GDM1 (cell line): ENCODE data around the gene GRHL1.

Experiments
- DNase-seq: peaks from one replicate; lab custom pipeline; 2025; lab: John Stamatoyannopoulos, UW

Gene GRHL1

DNA sequence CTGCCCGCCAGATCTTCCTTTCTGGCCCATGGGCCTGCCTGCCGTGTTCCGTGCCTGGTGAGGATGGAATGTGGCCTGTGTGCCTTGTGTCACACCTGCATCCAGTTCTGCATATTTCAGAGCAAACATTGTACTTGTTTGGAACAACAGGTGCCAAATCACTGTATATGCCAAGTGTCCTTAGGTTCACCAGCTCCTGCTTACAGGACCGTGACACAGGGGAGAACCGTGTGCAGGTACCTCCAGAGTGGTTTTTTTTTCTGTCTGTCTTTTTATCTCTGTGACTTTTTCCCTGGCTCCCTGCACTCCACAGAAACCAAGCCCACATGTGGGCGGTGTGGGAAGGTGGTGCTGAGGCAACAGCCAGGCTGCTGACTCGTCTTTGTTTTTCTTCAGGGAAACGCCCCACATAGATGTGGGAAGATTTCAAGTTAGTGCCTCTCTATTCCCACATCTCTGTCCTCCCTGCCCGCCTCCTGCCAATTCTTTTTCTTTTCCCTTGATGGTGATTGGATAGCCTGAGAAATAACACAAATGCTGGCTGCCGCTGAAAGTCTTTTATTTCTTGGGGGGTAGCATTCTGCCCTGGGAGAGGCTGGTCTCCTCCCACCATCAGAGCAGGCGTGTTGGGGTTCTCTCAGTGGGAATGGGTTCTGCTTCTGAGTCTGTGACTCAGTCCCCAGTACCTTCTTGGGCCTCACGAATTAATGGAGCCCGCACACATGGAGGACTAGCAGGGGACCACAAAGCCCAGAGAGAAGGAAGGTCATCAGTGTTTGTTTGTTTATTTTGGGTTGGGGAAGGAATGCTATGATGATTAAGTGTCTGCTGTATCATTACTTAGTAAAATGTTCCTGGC lies 21.4 kb downstream of the GRHL1 start:
- no peak for DNase-seq

DNA sequence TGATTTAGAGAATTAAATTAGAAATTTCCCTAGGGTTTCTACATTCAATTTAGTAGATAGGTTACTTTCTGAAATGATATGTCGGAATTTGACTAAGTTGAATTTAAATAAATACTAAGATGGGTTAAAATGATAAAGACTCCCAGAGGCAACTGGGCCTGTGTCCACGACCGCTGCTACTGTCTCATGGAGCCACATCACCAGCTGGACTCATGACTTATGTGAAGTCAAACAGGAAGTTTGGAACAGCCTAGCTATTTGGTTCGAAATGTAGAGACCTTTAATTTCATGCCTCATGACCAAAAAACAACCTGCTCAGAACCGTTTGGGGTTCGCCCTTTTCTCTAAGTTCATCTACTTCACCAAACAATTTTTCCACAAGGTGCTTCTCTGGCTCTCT lies 22.2 kb downstream of the GRHL1 start:
- DNase-seq = no peak

DNA sequence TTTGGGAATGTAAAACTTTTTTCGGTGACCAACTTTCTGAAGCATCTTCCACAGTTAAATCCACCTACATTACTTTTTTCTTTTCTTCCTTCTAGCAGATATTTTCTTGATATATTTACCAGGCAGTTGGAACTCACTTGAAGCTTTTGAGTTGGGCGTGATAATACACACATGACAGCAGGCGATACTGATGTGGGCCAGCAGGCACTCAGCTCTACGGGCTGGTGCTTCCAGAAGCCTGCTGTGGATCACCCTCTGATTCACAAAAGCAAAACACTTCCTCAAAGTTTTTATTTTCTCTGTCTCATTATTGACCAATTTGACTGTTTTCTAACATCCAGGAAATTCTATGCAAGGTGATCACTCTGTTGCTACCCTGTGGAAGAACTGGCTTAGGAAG lies 22.9 kb downstream of the GRHL1 start:
- DNase-seq = no peak

DNA sequence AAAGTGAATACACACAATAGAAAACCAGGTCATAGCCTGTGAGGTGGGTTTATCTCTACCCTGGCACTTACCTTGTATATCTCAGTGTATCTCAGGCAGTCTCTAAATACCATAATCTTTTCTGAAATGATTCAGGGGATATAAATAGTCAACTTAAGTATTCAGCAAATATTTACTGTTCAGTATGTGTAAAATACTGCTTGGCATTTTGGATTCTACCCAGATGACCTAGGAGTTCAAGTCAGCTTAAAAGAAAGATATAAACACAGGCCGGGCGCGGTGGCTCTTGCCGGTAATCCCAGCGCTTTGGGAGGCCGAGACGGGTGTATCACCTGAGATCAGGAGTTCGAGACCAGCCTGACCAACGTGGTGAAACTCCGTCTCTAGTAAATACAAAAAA lies 23.8 kb downstream of the GRHL1 start:
- no peak for DNase-seq

DNA sequence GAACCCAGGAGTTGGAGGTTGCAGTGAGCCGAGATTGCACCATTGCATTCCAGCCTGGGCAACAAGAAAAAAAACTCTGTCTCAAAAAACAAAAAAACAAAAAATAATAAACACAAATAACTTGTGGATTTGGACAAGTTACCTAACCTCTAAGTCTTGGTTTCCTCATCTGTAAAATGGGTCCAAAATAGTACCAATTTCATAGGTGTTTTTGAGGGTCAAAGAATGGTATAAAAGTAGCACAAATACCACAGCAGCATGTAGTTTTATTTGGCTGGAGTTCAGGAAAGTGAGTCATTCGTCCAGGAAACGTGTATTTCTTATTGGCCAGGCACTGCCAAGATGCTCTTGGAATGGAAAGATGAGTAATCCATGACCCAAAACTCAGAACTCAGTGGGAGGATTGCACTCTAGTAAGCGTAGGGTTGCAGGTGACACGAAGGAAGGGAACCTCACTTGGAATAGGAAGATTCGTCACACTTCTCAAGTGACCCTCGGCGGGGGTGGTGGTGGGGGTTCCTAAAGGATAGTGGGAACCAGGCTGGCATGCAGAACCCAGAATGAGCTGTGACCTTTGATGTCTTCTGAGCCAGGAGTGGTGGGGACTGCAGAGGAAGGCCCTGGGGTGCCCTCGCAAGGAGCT lies 24.4 kb downstream of the GRHL1 start:
- no peak for DNase-seq

DNA sequence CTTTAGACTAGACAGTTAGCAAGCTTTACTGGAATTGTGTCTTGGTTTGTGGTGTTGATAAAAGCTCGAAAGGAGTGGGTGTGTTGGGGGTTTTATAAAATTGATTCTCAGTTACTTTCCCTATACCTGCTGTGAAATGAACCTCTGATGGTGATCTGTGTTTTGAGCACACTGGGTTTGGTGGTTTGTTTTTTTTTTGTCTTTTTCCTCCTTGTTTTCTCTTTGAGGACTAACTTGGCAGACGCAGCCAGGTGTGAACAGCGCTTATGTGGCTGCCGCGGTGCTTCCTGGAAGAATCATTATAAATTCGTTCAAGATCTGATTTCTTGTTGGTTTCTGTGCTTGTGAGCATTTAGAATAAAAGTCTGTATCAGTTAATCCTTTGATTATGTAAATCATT lies 28.5 kb downstream of the GRHL1 start:
- no peak for DNase-seq

DNA sequence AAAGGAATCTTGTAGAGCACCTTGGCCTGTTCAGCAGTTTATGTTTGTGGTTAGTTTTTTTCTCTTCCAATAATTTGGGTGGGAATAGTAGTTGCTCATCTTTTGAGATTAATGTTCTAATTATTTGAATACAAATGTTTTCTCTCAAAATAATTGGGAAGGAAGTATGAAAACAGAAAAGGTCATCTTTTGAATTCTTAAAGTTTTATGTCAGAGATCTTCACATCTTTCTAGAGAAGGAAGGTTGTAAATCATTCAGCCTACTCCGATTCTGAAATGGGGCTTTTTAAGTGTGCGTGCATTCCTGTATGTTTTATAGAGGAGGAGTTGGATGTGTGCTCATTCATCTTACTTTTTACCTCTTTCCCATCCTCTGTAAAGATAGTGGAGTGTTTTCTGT lies 29.0 kb downstream of the GRHL1 start:
- no peak for DNase-seq

DNA sequence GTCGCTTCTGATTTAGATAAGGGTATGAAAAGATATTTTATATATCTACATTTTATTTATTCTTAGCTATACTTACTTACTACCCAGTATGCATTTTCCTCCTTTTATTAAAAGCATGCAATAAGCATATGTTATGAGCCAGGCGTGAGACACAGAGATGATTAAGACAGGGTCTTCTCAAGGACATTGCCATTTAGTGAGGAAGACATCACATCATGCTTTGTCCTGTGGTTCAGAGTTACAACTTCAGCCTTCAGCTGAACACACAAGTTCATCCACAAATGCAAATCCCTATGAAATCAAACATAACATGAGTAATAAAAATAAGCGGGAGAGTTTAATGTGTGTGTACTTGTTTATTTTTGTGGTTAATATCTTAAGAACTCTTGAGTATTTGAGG lies 30.2 kb downstream of the GRHL1 start:
- no peak for DNase-seq

DNA sequence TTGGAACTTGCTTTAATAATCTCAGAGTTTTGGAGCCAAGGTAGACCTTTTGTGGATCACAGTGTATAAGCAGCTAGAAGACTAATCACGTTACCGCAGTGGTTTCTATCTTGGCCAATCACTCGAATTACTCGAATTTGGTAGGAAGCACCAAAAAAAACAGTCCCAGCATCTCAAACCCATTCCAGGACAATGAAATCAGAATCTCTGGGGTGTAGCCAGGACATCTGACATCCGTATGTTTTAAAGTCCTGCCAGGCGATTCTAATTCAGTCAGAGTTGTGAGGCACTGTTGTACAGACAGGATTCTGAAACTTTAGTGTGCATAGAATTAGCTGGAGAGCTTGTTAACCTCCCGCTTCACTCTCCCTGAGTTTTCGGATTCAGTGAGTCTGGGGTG lies 30.8 kb downstream of the GRHL1 start:
- no peak for DNase-seq

DNA sequence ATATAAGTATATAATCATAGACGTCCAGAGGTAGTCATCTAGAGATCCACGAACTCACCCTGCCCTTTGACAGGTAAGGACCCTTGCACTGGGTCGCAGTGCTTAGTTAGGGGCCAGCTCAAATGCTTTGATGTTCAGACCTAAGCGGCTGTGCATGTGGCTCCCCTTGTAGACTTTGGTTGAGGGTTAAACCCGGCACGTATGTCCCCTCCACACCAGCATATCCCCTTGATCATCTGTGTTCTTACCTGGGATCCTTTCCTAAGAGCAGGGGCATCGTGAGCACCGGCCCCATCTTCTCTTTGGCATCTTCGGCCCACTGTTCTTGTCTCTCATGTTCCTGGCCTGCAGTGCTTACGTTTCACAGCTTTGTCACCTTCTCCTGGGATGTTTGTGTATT lies 31.4 kb downstream of the GRHL1 start:
- no peak for DNase-seq

DNA sequence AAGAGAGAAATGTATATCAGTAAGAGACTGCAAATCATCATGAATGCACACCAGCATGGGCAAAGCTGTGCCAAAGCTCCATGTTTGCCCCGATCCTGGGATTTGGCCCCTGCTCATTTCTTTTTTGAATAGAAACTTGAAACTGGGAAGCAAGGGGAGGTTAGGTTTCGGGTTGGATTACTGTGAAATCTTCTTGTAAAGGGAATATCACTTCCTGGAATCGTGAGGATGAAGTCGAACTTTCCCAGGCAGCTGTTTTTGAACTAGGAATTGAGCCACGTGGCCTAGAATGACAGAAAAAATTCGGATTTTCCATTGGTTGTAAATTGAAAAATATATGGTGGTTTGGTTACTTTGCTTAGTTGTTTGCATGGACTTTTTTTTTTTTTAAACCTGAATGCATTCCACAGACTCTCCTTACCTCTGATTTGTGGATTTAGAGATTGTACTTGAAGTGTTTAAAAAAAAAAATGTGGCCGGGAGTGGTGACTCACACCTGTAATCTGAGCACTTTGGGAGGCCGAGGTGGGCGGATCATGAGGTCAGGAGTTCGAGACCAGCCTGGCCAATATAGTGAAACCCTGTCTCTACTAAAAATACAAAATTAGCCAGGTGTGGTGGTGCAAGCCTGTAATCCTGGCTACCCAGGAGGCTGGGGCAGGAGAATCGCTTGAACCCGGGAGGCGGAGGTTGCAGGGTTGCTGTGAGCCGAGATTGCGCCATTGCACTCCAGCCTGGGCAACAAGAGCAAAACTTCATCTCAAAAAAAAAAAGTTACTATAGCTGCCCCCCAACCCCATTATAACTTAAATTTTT lies 32.1 kb downstream of the GRHL1 start:
- no peak for DNase-seq

DNA sequence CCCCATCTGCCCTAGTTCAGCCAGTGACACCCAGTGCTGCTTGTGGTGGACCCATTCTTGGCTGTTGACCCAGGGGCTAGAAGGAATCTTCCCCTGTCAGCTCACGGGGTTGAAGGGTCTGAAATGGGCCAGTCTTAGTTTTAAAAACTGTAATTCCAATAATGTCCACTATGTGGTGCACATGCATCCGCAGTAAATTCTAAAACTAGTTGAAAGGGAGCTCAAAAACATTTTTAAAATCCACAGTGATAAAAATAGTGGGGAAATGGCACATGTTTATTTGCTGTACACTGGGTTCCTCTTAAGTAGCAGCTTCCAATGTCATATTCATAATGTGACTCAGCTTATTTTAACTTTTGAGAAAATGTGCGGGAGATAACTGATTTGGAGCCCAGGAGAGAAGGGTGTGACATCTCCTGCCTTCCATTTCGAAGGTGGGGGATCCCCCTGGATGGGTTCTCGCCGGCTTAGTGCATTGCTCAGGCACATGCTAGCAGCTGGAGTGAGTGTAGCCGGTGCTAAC lies 32.8 kb downstream of the GRHL1 start:
- no peak for DNase-seq

DNA sequence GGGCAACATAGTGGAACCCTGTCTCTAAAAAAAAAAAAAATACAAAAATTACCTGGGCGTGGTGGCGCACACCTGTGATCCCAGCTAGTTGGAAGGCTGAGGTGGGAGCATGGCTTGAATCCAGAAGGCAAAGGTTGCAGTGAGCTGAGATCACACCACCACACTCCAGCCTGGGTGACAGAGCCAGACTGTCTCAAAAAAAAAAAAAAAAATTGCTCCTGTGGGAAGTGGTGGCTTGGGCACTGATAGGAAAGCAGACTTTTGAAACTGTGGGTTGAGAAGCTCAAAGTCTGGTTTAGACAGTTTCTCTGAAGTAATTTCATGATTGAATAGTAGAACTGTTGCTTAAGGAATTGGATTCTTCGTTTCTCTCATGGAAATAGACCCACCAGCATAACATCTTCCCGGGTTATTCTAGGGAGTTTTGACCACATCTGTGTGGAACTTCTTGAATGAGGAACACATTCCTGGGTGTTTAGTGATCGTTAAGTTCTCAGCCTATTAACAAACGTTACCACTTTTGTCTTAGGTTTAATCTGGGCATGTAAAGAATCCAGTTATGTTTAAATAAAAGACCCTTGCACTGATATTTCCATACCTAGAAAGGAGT lies 33.5 kb downstream of the GRHL1 start:
- no peak for DNase-seq

DNA sequence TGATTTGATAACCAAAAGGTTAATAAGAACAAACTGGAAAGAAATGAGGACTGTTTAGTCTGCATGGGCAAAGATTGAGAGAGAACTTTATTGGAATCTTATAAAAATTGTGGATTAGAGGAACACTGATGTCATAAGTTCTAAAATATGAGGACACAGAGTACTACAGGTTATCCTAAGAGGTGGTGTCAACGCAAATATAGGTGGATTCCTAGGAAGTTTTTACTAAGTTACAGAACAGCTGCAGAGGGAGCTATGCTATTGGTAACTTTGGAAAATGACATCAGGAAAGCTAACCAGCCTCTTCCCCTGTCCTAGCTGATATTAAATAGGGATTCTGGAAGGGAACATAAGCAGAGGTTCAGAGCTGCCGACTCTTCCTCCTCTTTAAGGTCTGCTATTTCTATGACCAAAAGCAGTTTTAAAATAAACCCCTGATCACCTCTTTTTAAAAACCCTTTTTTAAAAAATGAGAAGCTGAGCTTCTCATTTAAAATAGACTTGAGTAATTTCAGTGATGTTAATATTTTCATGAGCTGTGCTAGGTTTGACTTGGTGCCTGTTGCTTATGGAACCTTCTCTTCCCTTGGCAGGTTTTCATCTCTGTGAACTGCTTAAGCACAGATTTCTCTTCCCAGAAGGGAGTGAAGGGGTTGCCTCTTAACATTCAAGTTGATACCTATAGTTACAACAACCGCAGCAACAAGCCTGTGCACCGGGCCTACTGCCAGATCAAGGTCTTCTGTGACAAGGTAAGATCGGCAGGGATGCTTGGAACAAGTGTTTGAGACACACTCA lies 34.2 kb downstream of the GRHL1 start:
- no peak for DNase-seq

DNA sequence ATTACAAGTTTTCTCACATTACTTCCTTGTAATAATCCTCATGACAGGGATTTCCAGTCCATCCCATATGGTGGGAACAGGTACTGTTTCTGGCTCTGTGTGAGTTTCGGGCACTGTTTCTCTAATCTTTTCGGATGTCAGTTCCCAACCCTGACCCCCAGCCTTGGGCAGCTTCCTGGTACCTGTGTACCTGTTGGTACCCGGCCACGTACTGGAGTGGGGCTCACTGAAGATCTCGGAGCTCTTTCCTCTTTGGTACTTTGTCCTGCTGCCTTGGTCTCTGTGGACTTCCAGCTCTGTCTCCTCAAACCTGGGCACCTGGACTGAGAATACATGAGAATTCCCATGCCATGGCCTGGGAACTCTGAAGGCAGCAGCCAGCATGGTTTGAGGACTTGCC lies 36.8 kb downstream of the GRHL1 start:
- no peak for DNase-seq

DNA sequence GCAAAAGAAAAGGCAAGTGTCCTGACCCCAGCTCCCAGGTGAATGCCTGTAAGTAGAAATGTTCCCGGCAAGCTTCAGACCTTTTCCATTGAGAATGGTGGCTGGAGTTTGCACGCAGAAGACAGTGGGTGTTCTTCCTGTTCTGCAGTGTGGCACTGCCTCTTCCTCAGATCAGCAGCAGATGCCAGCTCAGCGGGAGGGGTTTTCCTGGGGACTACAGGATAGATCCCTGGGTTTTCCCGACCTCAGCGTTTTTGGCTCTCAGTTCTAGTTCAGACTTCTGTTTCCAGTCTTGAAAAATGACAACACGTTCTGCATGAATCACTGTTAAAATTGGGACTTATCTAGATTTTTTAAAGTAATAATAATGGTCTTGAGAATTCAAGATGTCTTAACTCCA lies 39.2 kb downstream of the GRHL1 start:
- no peak for DNase-seq

DNA sequence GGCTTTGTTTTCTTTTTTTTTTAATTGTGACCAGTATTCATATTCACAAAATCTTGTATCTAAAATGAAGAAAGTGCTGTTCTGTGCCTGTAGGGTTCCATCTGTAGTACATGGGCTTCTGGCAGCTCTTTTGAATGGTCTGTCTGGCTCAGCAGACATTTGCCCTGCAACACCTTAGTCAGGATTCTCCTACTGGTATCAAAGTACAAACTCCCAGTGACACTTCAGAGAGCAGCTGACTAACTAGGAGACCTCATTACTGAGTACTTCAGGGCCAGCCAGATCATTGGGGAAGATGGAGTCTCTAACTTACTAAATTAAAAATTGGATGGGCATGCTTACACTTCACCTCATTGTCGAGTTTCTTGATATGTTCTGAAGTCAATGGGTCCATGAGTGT lies 39.7 kb downstream of the GRHL1 start:
- no peak for DNase-seq

DNA sequence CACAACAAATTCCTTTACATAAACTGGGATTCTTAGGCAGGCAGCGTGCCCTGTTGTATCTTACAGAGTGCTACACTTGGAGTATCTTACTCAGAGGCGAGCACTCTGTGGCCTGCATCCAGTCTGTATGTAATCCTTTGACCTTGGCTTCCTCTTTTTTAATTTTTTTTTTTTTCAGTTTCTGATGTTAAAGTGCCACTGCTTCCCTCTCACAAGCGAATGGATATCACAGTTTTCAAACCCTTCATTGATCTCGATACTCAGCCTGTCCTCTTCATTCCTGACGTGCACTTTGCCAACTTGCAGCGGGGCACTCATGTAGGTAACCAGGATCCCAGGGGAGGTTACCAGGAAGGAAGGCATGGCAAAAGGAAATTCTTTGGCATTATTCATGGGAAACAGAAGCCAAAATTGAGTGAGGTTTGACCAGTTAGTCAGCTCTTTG lies 40.4 kb downstream of the GRHL1 start:
- DNase-seq = no peak

DNA sequence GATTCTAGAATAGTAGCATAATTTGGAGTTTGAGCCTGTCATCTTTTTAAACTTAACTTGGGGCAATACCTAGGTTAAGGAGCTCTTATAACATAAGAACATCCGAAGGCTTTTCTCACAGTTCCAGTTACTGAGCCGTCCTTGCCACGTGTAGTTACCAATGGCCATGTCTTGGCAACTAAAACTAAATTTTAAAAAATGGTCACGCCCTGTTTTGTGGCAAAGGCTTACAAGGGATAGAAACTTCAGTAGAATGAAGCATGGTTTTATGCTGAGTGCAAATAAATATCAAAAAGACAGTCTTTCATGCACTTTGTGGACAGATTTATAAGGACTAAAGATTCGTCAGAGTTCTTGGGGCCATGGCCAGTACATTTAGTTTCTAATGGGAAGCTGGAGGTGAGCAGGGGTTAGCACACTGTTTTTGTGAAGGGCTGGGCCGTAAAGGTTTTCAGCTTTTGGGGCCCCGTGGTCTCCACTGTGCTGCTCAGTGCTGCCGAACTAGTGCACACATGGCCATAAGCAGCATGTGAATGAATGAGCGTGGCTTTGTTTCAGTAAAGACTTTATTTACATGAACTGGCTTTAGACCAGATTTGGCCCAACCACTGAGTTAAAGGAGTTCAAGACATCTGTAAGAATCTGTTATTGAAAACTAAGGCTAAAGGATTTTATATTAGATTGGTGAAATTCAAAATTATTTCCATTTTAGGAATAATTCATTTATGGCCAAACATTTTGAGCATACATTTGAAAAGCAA lies 41.1 kb downstream of the GRHL1 start:
- DNase-seq = no peak

DNA sequence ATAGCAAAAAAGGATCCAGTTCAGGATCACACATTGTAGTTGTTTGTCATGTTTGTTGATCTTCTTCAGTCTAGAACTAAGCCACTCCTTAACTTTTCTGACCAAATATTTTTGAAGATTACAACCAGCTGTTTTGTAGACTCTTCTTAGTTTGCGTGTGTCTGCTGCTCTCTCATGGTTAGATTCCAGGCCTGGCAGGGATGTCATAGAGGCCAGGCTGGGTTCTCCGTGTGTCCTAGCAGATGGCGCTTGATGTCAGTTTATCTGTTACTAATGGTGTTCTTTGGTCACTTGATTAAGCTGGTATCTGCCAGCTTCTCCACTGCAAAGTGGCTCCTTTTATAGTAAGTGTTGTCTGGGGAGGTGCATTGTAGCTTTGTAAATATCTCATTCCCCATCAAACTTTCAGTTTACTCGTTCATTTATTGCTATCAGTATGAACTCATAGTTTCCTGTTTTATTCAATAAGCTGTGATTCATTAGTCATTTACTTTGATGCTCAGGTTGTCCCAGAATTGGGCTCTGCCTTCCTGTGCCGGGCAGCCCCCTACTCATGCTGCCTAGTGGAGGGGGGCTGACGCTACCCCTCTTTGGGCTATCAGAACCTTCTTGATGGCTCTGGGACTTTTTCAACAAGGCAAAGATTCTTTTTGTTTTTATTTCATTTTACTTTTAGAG lies 42.1 kb downstream of the GRHL1 start:
- DNase-seq = no peak
